ENCODE data around the gene UGGT2.

UGGT2 gene

GRCh38 chr13:96053003-96053703 lies at the start of gene UGGT2:
UGGT2 (minus strand) TSS chr13:96053401; CDS start chr13:96053312, 89 bp downstream.
- H3K4me2 ChIP-seq, result peak within 1 kb of the TSS; percentile 70
- H3K79me2 ChIP-seq (ENCODE audit: insufficient read depth, low read depth), result peaks cover 20% of the 10 kb centered on the region; the same call in 1 of the 2 replicates

GRCh38 chr13:96100457-96101220 lies 47.4 kb upstream of the UGGT2 start:
- TF ChIP-seq, protein P1, sequence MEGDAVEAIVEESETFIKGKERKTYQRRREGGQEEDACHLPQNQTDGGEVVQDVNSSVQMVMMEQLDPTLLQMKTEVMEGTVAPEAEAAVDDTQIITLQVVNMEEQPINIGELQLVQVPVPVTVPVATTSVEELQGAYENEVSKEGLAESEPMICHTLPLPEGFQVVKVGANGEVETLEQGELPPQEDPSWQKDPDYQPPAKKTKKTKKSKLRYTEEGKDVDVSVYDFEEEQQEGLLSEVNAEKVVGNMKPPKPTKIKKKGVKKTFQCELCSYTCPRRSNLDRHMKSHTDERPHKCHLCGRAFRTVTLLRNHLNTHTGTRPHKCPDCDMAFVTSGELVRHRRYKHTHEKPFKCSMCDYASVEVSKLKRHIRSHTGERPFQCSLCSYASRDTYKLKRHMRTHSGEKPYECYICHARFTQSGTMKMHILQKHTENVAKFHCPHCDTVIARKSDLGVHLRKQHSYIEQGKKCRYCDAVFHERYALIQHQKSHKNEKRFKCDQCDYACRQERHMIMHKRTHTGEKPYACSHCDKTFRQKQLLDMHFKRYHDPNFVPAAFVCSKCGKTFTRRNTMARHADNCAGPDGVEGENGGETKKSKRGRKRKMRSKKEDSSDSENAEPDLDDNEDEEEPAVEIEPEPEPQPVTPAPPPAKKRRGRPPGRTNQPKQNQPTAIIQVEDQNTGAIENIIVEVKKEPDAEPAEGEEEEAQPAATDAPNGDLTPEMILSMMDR (conservative IDR thresholded peaks at IDR 0.05; ENCODE audit: low read depth, low read length), result no peak
- Histone ChIP-seq H3K4me1 (ENCODE audit: low read depth, poor library complexity, severe bottlenecking) (no peaks in the 10 kb centered on the region), H3K4me2 (no peak overlapping the region), H2AFZ (ENCODE audit: low read depth) (no peak overlapping the region), H3K79me2 (ENCODE audit: insufficient read depth, low read depth) (no peaks in the 10 kb centered on the region), H4K20me1 (ENCODE audit: insufficient read depth) (no peaks in the 10 kb centered on the region), H3K9ac (no peak overlapping the region), H3K36me3 (ENCODE audit: insufficient read depth) (no peaks in the 10 kb centered on the region), H3K27me3 (ENCODE audit: insufficient read depth, low read depth) (no peaks in the 10 kb centered on the region), H3K4me3 (IDR thresholded peaks at IDR 0.05; ENCODE audit: insufficient read depth, low read depth, low read length) (no peak overlapping the region), H3K27ac (no peak overlapping the region)

More at GRCh38 chr13:96053003-96053703, at the start of gene UGGT2:
- Histone ChIP-seq H3K4me1 (ENCODE audit: low read depth, poor library complexity, severe bottlenecking) (peaks cover 3% of the 10 kb centered on the region), H2AFZ (ENCODE audit: low read depth) (peak within 1 kb of the TSS; percentile 94), H3K36me3 (ENCODE audit: insufficient read depth) (no peaks in the 10 kb centered on the region), H3K27me3 (ENCODE audit: insufficient read depth, low read depth) (no peaks in the 10 kb centered on the region), H3K4me3 (IDR thresholded peaks at IDR 0.05; ENCODE audit: insufficient read depth, low read depth, low read length) (no peak within 1 kb of the TSS), H3K9ac (peak within 1 kb of the TSS; percentile 78), H3K27ac (peak within 1 kb of the TSS; percentile 68), H4K20me1 (ENCODE audit: insufficient read depth) (no peaks in the 10 kb centered on the region)
- TF ChIP-seq, protein P1 (conservative IDR thresholded peaks at IDR 0.05; ENCODE audit: low read depth, low read length), result no peak

DNA sequence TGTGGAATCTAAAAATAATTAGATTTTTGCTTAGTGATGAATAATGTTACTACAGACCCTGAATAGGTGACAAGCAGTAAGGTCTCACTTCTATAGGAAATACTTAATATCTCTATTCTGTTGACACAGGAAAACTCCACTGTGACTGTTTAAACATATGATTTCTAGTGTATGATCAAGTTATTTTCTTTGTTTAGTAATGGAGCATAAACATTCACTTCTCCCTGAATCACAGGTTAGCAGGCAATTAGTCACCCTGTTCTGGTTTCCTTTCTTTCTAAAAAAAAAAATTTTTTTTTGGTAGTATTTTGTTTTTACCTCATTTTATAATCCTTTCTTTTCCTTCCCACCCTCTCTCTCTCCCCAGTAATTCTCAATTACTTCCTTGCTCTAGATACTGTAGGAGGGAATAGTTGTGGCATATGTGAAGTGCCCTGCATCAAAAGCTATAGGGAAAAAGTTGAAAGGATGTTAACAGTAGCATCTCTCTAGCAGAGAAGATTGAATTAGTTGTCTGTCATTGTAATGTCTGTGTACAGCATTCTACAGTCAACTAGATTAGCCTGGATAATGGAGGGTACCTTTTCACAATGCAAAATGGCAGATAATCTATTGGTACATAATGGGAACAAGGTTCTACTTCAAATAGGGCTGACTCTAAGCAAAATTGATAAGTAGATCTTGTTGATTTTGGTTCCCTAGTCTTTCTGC lies 40.2 kb upstream of the UGGT2 start:
- Histone ChIP-seq H3K27ac (no peak overlapping the region), H3K4me3 (IDR thresholded peaks at IDR 0.05; ENCODE audit: insufficient read depth, low read depth, low read length) (no peak overlapping the region), H3K4me1 (ENCODE audit: low read depth, poor library complexity, severe bottlenecking) (no peaks in the 10 kb centered on the region), H4K20me1 (ENCODE audit: insufficient read depth) (no peaks in the 10 kb centered on the region), H3K79me2 (ENCODE audit: insufficient read depth, low read depth) (no peaks in the 10 kb centered on the region), H2AFZ (ENCODE audit: low read depth) (no peak overlapping the region), H3K9ac (no peak overlapping the region), H3K36me3 (ENCODE audit: insufficient read depth) (no peaks in the 10 kb centered on the region), H3K27me3 (ENCODE audit: insufficient read depth, low read depth) (no peaks in the 10 kb centered on the region), H3K4me2 (no peak overlapping the region)
- TF ChIP-seq, protein P1 (conservative IDR thresholded peaks at IDR 0.05; ENCODE audit: low read depth, low read length), result no peak

DNA sequence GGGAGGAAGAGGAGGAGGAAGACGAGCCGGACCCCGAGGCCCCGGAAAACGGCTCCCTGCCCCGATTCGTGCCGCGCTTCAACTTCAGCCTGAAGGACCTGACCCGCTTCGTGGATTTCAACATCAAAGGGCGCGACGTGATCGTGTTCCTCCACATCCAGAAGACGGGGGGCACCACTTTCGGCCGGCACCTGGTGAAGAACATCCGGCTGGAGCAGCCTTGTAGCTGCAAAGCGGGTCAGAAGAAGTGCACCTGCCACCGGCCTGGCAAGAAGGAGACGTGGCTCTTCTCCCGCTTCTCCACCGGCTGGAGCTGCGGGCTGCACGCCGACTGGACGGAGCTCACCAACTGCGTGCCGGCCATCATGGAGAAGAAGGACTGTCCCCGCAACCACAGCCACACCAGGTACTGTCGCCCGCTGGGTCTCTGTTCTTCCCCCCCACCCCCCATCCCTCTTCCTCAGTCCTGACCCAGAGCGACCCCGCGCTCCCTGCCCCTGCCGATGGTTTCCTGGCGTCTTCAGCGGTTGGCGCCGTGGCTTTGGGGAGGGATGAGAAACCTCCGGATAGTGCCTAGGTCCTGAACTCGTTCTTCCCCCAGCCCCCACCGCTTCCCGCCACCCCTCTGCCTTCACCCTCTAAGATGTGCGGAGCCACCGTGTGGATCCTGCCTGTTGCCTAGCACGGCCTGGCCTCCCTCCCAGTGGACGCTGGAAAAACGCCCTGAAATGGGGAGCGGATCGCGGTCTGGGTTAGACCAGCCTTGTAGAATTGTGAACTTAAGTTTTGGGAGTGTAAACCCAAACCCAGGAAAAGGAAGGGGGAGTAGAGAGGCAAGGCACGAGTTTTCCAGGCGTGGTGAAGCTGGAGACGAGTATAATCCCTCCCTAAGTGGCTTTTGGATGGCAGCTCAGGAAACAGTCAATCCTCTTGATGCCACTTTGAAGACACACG lies 38.2 kb upstream of the UGGT2 start:
- Histone ChIP-seq H3K4me1 (ENCODE audit: low read depth, poor library complexity, severe bottlenecking) (no peaks in the 10 kb centered on the region), H3K36me3 (ENCODE audit: insufficient read depth) (no peaks in the 10 kb centered on the region), H3K27ac (no peak overlapping the region), H3K4me3 (IDR thresholded peaks at IDR 0.05; ENCODE audit: insufficient read depth, low read depth, low read length) (no peak overlapping the region), H3K4me2 (peak overlapping the region; percentile 17; the same call in 1 of the 2 replicates), H3K27me3 (ENCODE audit: insufficient read depth, low read depth) (no peaks in the 10 kb centered on the region), H3K79me2 (ENCODE audit: insufficient read depth, low read depth) (no peaks in the 10 kb centered on the region), H2AFZ (ENCODE audit: low read depth) (peak overlapping the region; percentile 59), H4K20me1 (ENCODE audit: insufficient read depth) (no peaks in the 10 kb centered on the region), H3K9ac (no peak overlapping the region)
- TF ChIP-seq, protein P1 (conservative IDR thresholded peaks at IDR 0.05; ENCODE audit: low read depth, low read length), result no peak
